ENCODE results near the gene ABCD3.

DNA sequence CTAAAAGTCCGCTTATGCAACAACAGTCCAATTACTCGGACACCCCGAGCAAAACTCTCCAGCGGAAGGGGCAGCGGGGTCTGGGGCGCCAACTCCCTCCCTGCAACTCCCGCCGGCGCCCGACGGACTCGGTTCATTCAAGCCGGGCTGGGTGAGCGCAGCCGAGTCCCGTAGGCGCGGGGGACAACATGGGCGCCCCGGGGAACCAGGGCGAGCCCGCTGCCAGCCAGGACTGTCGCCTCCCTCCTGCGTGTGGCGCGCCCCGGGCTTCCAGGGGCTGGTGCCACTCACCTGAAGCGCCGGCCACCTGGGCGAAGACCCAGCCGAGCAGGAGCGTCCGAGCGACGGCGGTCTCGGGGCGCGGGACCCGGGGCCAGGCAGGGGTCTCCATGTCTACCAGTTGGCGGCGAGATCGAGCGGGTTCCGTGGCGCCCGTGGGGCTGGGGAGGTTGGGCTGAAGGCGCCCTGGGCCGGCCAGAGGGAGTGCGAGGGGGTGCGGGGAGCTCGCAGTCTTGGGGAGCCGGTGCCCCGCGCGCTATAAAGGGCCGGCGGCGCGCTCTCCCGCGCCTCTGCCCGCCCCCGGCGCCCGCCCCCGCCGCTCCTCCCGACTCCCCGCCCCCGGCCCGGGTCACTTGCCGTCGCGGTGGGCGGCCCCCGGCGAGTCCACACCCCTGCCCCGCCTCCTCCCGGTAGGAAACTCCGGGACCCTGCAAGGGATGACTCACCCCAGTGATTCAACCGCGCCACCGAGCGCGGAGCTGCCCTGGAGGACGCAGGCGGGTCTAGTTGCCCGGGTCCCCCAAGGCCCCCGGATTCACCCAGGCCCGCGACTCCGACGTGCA is 123.3 kb downstream of the ABCD3 start, which contains the start of gene F3:
- TF ChIP-seq, protein P1, sequence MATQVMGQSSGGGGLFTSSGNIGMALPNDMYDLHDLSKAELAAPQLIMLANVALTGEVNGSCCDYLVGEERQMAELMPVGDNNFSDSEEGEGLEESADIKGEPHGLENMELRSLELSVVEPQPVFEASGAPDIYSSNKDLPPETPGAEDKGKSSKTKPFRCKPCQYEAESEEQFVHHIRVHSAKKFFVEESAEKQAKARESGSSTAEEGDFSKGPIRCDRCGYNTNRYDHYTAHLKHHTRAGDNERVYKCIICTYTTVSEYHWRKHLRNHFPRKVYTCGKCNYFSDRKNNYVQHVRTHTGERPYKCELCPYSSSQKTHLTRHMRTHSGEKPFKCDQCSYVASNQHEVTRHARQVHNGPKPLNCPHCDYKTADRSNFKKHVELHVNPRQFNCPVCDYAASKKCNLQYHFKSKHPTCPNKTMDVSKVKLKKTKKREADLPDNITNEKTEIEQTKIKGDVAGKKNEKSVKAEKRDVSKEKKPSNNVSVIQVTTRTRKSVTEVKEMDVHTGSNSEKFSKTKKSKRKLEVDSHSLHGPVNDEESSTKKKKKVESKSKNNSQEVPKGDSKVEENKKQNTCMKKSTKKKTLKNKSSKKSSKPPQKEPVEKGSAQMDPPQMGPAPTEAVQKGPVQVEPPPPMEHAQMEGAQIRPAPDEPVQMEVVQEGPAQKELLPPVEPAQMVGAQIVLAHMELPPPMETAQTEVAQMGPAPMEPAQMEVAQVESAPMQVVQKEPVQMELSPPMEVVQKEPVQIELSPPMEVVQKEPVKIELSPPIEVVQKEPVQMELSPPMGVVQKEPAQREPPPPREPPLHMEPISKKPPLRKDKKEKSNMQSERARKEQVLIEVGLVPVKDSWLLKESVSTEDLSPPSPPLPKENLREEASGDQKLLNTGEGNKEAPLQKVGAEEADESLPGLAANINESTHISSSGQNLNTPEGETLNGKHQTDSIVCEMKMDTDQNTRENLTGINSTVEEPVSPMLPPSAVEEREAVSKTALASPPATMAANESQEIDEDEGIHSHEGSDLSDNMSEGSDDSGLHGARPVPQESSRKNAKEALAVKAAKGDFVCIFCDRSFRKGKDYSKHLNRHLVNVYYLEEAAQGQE (IDR thresholded peaks at IDR 0.05; ENCODE audit: borderline replicate concordance) = no peak
- TF ChIP-seq EP300 (conservative IDR thresholded peaks at IDR 0.05; ENCODE audit: poor library complexity, severe bottlenecking) (no peak), POLR2AphosphoS5 (IDR thresholded peaks at IDR 0.05) (no peak), MXI1 (conservative IDR thresholded peaks at IDR 0.05; ENCODE audit: poor library complexity, severe bottlenecking) (no peak), EZH2 (IDR thresholded peaks at IDR 0.05; ENCODE audit: borderline replicate concordance, insufficient read depth, low read length, poor library complexity, severe bottlenecking) (no peak), RAD21 (conservative IDR thresholded peaks at IDR 0.05) (no peak), TAF1 (IDR thresholded peaks at IDR 0.05; ENCODE audit: low read depth) (no peak), SMC3 (conservative IDR thresholded peaks at IDR 0.05; ENCODE audit: poor library complexity) (no peak)
- TF ChIP-seq, protein P2, sequence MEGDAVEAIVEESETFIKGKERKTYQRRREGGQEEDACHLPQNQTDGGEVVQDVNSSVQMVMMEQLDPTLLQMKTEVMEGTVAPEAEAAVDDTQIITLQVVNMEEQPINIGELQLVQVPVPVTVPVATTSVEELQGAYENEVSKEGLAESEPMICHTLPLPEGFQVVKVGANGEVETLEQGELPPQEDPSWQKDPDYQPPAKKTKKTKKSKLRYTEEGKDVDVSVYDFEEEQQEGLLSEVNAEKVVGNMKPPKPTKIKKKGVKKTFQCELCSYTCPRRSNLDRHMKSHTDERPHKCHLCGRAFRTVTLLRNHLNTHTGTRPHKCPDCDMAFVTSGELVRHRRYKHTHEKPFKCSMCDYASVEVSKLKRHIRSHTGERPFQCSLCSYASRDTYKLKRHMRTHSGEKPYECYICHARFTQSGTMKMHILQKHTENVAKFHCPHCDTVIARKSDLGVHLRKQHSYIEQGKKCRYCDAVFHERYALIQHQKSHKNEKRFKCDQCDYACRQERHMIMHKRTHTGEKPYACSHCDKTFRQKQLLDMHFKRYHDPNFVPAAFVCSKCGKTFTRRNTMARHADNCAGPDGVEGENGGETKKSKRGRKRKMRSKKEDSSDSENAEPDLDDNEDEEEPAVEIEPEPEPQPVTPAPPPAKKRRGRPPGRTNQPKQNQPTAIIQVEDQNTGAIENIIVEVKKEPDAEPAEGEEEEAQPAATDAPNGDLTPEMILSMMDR (IDR thresholded peaks at IDR 0.05; ENCODE audit: poor library complexity, severe bottlenecking) = peak; percentile 29
